Mesenchymal stem cell (in vitro differentiated cells and primary cell): ENCODE measurements around the gene RHAG.
A peak's percentile ranks its signal among the peaks of the same experiment; 100 is the strongest.

ENCODE experiments used
- DNase-seq: peaks from one replicate; pipeline ENCODE4 v3.0.0-alpha.2; 2013
- H2AFZ ChIP-seq: one replicate; pipeline ENCODE4 v1.6.1; 2013; ENCODE audit warnings: low read depth, mild to moderate bottlenecking, control low read depth, inconsistent platforms, low read length, moderate library complexity
- H2AK5ac ChIP-seq: 2 replicates; pipeline ENCODE4 v1.6.1; 2013; ENCODE audit warnings: low read length, moderate library complexity, mild to moderate bottlenecking, inconsistent platforms; ENCODE audit not compliant: severe bottlenecking
- H2BK120ac ChIP-seq: one replicate; pipeline ENCODE4 v1.6.1; 2013; ENCODE audit warnings: low read depth, mild to moderate bottlenecking, inconsistent platforms, low read length, moderate library complexity
- H2BK12ac ChIP-seq, 2 experiments: one replicate each; pipeline ENCODE4 v1.6.1; 2013; ENCODE audit warnings: inconsistent platforms in 2 of 2, low read length in 2 of 2, mild to moderate bottlenecking in 2 of 2, moderate library complexity in 2 of 2, control low read depth in 1 of 2
- H2BK15ac ChIP-seq: one replicate; pipeline ENCODE4 v1.6.1; 2013; ENCODE audit warnings: mild to moderate bottlenecking, low read depth, inconsistent platforms; ENCODE audit not compliant: poor library complexity, severe bottlenecking
- H2BK5ac ChIP-seq: 2 replicates; pipeline ENCODE4 v1.6.1; 2013; ENCODE audit warnings: low read depth, mild to moderate bottlenecking, low read length, control low read depth, inconsistent platforms; ENCODE audit not compliant: poor library complexity, severe bottlenecking
- H3K14ac ChIP-seq, 2 experiments: one replicate each; pipeline ENCODE4 v1.6.1; 2013; ENCODE audit warnings: inconsistent platforms in 2 of 2, low read length in 2 of 2, control low read depth in 1 of 2, mild to moderate bottlenecking in 1 of 2, moderate library complexity in 1 of 2
- H3K18ac ChIP-seq, 2 experiments: one replicate each; pipeline ENCODE4 v1.6.1; 2013; ENCODE audit warnings: inconsistent platforms in 2 of 2, low read length in 2 of 2, control low read depth in 1 of 2, low read depth in 1 of 2, mild to moderate bottlenecking in 1 of 2
- H3K23ac ChIP-seq, 2 experiments: one replicate each; pipeline ENCODE4 v1.6.1; 2013; ENCODE audit warnings: inconsistent platforms in 2 of 2, low read length in 2 of 2, mild to moderate bottlenecking in 2 of 2, moderate library complexity in 2 of 2, control low read depth in 1 of 2
- H3K27ac ChIP-seq: 2 replicates; pipeline ENCODE4 v1.5.1; 2013; ENCODE audit warnings: mild to moderate bottlenecking, moderate library complexity, low read length, control low read depth, inconsistent platforms; ENCODE audit not compliant: poor library complexity, severe bottlenecking
- H3K27me3 ChIP-seq, 2 experiments: 2 replicates each; pipeline versions ENCODE4 v1.6.1 to v1.7.0; 2013; ENCODE audit warnings: low read length in 2 of 2, mild to moderate bottlenecking in 2 of 2, moderate library complexity in 2 of 2, control low read depth in 1 of 2, inconsistent platforms in 1 of 2; ENCODE audit not compliant: control insufficient read depth in 1 of 2, insufficient read depth in 1 of 2
- H3K36me3 ChIP-seq, 2 experiments: 2 replicates each; pipeline versions ENCODE4 v1.6.1 to v1.7.0; 2013; ENCODE audit warnings: low read length in 2 of 2, control low read depth in 1 of 2, inconsistent platforms in 1 of 2, low read depth in 1 of 2, mild to moderate bottlenecking in 1 of 2; ENCODE audit not compliant: insufficient read depth in 2 of 2, control insufficient read depth in 1 of 2
- H3K4ac ChIP-seq, 2 experiments: one replicate each; pipeline ENCODE4 v1.6.1; 2013; ENCODE audit warnings: inconsistent platforms in 2 of 2, low read length in 2 of 2, mild to moderate bottlenecking in 2 of 2, moderate library complexity in 2 of 2, control low read depth in 1 of 2, low read depth in 1 of 2
- H3K4me1 ChIP-seq: 2 replicates; pipeline ENCODE4 v1.6.1; 2013; ENCODE audit warnings: low read depth, low read length, control low read depth; ENCODE audit not compliant: control insufficient read depth, insufficient read depth
- H3K4me2 ChIP-seq: 2 replicates; pipeline ENCODE4 v1.6.1; 2013; ENCODE audit warnings: low read length, mild to moderate bottlenecking, inconsistent platforms; ENCODE audit not compliant: poor library complexity, severe bottlenecking
- H3K4me3 ChIP-seq, 2 experiments: 2 replicates each; pipeline versions ENCODE4 v1.5.1 to v1.7.0; 2013; ENCODE audit warnings: low read length in 2 of 2, mild to moderate bottlenecking in 2 of 2, control low read depth in 1 of 2, low read depth in 1 of 2; ENCODE audit not compliant: insufficient read depth in 1 of 2
- H3K79me1 ChIP-seq: replicated peaks from 2 replicates; pipeline ENCODE4 v1.6.1; 2013; ENCODE audit warnings: mild to moderate bottlenecking, control low read depth, low read length, inconsistent platforms; ENCODE audit not compliant: poor library complexity, severe bottlenecking
- H3K9ac ChIP-seq: 2 replicates; pipeline ENCODE4 v1.7.0; 2013; ENCODE audit warnings: mild to moderate bottlenecking, low read length, moderate library complexity
- H3K9me3 ChIP-seq: 2 replicates; pipeline ENCODE4 v1.7.0; 2013; ENCODE audit warnings: mild to moderate bottlenecking, low read length; ENCODE audit not compliant: control insufficient read depth
- H4K8ac ChIP-seq: one replicate; pipeline ENCODE4 v1.6.1; 2013; ENCODE audit warnings: inconsistent platforms, mild to moderate bottlenecking, low read length, moderate library complexity
- H4K91ac ChIP-seq: one replicate; pipeline ENCODE4 v1.6.1; 2013; ENCODE audit warnings: mild to moderate bottlenecking, low read length, inconsistent platforms
- WGBS: methylation state at CpG from one replicate; pipeline ENCODE4 v1.1.7; 2013; ENCODE audit warnings: mixed read lengths; 5-methylcytosine and 5-hydroxymethylcytosine counted together

The RHAG gene

GRCh38 chr6:49570474-49571079 lies 66.1 kb downstream of the RHAG start:
- Histone ChIP-seq H3K27ac (no peak overlapping the region), H2BK120ac (no peak overlapping the region), H3K9me3 (no peaks in the 10 kb centered on the region), H3K4me1 (peaks cover 3% of the 10 kb centered on the region), H3K4me3 (no peak overlapping the region), H4K8ac (no peak overlapping the region), H3K4me2 (no peak overlapping the region), H3K9ac (no peak overlapping the region), H2AFZ (no peak overlapping the region), H3K23ac (no peak overlapping the region), H2BK5ac (no peak overlapping the region), H3K79me1 (no peaks in the 10 kb centered on the region), H3K27me3 (no peaks in the 10 kb centered on the region), H3K18ac (no peak overlapping the region), H4K91ac (no peak overlapping the region), H3K36me3 (no peaks in the 10 kb centered on the region), H3K14ac (no peak overlapping the region), H2AK5ac (no peak overlapping the region), H2BK12ac (no peak overlapping the region), H3K4ac (no peak overlapping the region), H2BK15ac (no peak overlapping the region)
- 63% methylated on average over 3 of the region's 6 CpGs for WGBS
- peak; percentile 52 for DNase-seq

GRCh38 chr6:49565855-49566254 lies 70.8 kb downstream of the RHAG start:
- Histone ChIP-seq H3K18ac (no peak overlapping the region), H3K9ac (no peak overlapping the region), H3K79me1 (no peaks in the 10 kb centered on the region), H2BK120ac (no peak overlapping the region), H3K4me2 (no peak overlapping the region), H4K8ac (no peak overlapping the region), H2BK12ac (no peak overlapping the region), H3K4me3 (peak overlapping the region in 1 of 2 experiments; percentile 28), H4K91ac (no peak overlapping the region), H3K4ac (no peak overlapping the region), H3K4me1 (peaks cover 3% of the 10 kb centered on the region), H3K9me3 (no peaks in the 10 kb centered on the region), H3K27me3 (no peaks in the 10 kb centered on the region), H3K36me3 (no peaks in the 10 kb centered on the region), H2BK5ac (no peak overlapping the region), H2AFZ (no peak overlapping the region), H3K14ac (no peak overlapping the region), H2AK5ac (no peak overlapping the region), H2BK15ac (peak overlapping the region; percentile 37), H3K27ac (no peak overlapping the region), H3K23ac (no peak overlapping the region)
- DNase-seq = no peak
- 65% methylated on average over 9 of the region's 10 CpGs for WGBS

GRCh38 chr6:49565261-49565660 lies 71.4 kb downstream of the RHAG start:
- H2BK5ac ChIP-seq = no peak overlapping the region
- H3K4me1 ChIP-seq = peaks cover 3% of the 10 kb centered on the region
- no peak overlapping the region for H3K18ac ChIP-seq
- no peaks in the 10 kb centered on the region for H3K27me3 ChIP-seq
- no CpG with 5 or more reads among the region's 2 CpGs for WGBS
- no peak overlapping the region for H2AK5ac ChIP-seq
- no peak overlapping the region for H3K4ac ChIP-seq
- no peaks in the 10 kb centered on the region for H3K36me3 ChIP-seq
- H3K27ac ChIP-seq = no peak overlapping the region
- no peak overlapping the region for H3K23ac ChIP-seq
- H4K8ac ChIP-seq = no peak overlapping the region
- no peaks in the 10 kb centered on the region for H3K9me3 ChIP-seq
- no peak overlapping the region for H2BK120ac ChIP-seq
- H3K14ac ChIP-seq = no peak overlapping the region
- DNase-seq = no peak
- no peaks in the 10 kb centered on the region for H3K79me1 ChIP-seq
- H3K4me3 ChIP-seq = no peak overlapping the region
- no peak overlapping the region for H2BK12ac ChIP-seq
- no peak overlapping the region for H4K91ac ChIP-seq
- H3K4me2 ChIP-seq = no peak overlapping the region
- no peak overlapping the region for H2BK15ac ChIP-seq
- H2AFZ ChIP-seq = no peak overlapping the region
- no peak overlapping the region for H3K9ac ChIP-seq

GRCh38 chr6:49564552-49564951 lies 72.1 kb downstream of the RHAG start:
- H2AK5ac ChIP-seq = no peak overlapping the region
- no peak overlapping the region for H4K91ac ChIP-seq
- H3K4me3 ChIP-seq = no peak overlapping the region
- H4K8ac ChIP-seq = no peak overlapping the region
- H3K9ac ChIP-seq = no peak overlapping the region
- no peak overlapping the region for H3K14ac ChIP-seq
- H3K4ac ChIP-seq = no peak overlapping the region
- no peak overlapping the region for H3K4me2 ChIP-seq
- H3K4me1 ChIP-seq = peaks cover 3% of the 10 kb centered on the region
- no peak for DNase-seq
- no peak overlapping the region for H2BK120ac ChIP-seq
- no peaks in the 10 kb centered on the region for H3K36me3 ChIP-seq
- H2BK5ac ChIP-seq = no peak overlapping the region
- no peaks in the 10 kb centered on the region for H3K27me3 ChIP-seq
- no peak overlapping the region for H2BK12ac ChIP-seq
- H3K18ac ChIP-seq = no peak overlapping the region
- no peaks in the 10 kb centered on the region for H3K79me1 ChIP-seq
- H2AFZ ChIP-seq = no peak overlapping the region
- no peak overlapping the region for H3K27ac ChIP-seq
- H3K23ac ChIP-seq = no peak overlapping the region
- no peak overlapping the region for H2BK15ac ChIP-seq
- WGBS = no CpG with 5 or more reads among the region's 1 CpG
- no peaks in the 10 kb centered on the region for H3K9me3 ChIP-seq
